GM21367 (cell line): ENCODE results near the gene ARHGAP25.
A peak's percentile ranks its signal among the peaks of the same experiment; 100 is the strongest.

Experiments
- ATAC-seq: cut with Tn5 transposase; IDR thresholded peaks from one replicate; pipeline ENCODE4 v1.9.1; 2021; ENCODE audit not compliant: unreplicated experiment

ARHGAP25 gene, protein sequence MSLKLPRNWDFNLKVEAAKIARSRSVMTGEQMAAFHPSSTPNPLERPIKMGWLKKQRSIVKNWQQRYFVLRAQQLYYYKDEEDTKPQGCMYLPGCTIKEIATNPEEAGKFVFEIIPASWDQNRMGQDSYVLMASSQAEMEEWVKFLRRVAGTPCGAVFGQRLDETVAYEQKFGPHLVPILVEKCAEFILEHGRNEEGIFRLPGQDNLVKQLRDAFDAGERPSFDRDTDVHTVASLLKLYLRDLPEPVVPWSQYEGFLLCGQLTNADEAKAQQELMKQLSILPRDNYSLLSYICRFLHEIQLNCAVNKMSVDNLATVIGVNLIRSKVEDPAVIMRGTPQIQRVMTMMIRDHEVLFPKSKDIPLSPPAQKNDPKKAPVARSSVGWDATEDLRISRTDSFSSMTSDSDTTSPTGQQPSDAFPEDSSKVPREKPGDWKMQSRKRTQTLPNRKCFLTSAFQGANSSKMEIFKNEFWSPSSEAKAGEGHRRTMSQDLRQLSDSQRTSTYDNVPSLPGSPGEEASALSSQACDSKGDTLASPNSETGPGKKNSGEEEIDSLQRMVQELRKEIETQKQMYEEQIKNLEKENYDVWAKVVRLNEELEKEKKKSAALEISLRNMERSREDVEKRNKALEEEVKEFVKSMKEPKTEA

GRCh38 chr2:68734688-68735525, at the start of gene ARHGAP25:
Gene ARHGAP25, plus strand, starts transcription at chr2:68734811. Its CDS starts 389 bp downstream, at chr2:68735200.
- peak; percentile 49 for ATAC-seq

DNA sequence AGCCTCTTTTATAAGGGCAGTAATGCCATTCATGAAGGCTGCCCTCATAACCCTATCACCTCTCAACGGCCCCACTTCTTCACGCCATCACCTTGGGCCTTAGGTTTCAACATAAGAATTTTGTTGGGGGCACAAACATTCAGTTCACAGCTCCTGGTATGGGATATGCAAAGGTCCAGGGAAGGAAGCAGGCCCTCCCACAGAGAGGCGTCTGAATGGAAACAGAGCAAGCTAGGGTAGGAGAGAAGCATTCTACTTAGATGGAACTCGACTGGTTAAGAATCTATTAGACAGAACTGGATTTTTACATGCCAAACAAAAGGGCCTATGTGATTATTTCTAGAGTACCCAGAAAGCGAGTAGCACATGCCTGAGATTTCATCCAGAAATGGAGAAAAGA, 48.4 kb upstream of the ARHGAP25 start:
- ATAC-seq = no peak

DNA sequence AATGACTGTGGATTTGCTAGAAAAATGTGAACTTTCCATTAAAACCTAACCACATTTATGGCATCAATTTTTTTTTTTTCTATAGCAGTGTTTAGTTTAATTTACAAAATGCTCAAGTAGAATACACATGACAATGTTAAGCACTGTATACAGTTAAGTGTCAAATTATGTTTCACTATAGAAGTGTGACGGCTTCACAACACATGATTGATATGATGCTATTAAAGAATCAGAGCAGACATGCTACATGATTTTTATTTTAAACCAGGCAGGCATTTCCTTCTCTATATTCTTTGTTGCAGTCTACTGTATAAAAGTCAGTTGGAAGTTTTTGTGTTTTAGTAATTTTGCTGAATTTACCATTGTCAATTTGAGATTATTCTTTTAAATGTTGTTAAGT, 47.6 kb upstream of the ARHGAP25 start:
- ATAC-seq = no peak

DNA sequence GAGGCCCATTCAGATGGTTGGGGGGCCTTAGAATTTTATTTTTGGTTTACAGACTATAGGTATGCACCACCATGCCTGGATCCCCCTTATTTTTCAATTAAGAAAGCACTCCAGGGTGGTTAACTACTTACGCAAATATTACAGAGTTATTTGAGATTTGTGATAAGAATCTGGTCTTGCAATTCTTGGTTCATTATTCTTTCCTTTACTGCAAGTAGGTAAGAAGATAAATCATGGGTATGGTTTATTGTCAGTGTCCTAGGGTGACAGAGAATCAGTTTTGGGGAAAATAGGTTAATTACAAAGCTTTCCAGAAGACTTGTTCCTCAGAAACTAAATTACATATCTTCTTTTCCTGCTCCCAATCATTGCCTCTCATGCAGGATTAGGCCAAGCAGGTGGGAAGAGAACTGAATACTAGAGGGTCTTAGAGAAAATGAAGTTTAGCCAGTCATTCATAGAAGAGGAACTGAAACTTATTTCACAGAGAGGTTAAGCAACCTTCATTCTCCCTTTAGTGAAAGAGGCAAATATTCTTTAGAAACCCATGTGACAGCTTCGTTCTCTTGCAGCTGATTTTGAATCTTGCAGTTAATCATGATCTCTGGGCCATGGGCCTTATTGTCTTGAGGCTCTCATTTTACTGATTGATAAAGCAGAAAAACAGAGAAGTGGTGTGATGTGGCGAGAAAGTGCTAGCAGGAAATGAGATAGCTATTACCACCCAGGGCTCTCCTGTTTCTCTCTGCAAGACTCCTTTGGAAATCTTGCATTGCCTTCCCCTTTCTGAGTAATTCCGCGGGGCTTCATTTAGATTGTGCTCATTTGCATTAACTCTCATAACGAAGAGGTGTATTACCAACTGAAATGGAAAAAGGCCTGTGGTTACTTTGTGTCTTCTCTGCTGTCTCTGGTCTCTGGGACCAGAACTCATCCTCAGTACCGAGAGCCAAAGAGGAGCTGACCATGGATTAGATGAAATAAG, 44.8 kb upstream of the ARHGAP25 start:
- peak; percentile 79 for ATAC-seq

DNA sequence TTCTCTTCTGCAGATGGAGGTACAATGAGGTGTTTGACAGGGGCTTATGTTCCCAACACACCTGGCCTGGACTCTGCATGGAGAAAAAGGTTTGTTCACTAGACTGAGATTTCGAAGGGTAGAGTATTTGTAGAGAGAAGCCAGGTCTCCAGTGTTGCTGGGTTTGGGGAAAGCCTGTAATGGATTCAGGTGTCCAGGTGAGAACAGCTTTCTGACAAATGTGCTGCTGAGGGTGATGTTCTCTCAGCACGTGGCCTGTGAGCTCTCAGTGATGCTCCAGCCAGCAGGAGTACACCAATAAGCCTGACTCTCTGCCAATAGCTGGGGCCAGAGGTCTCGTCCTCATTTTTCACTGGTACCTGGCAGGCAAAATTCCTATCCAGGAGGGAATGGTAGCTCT, 43.8 kb upstream of the ARHGAP25 start:
- no peak for ATAC-seq

- ATAC-seq = no peak
Observed at GRCh38 chr2:68692511-68692910, 42.1 kb upstream of the ARHGAP25 start.

GRCh38 chr2:68693951-68694350, 40.7 kb upstream of the ARHGAP25 start:
- ATAC-seq = no peak

DNA sequence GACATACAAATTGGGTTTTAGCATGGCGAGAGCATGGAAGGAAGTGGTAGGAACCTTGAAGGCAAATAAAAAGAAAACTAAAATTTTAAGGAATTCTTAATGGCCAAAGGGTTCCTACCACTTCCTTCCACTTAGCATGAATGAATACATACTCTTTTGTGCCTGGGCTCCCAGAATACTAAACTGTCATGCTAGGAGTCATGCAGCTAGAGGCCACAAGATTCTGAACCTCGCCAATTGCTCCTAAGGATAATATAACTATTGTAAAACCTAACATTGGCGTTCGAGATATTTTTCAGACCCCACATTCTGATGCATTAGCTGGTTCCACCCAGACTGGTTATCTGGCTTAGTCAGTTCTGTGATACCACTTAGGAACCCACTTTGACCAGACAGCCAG, 38.6 kb upstream of the ARHGAP25 start:
- ATAC-seq = no peak

GRCh38 chr2:68696554-68696953, 38.1 kb upstream of the ARHGAP25 start:
- no peak for ATAC-seq

DNA sequence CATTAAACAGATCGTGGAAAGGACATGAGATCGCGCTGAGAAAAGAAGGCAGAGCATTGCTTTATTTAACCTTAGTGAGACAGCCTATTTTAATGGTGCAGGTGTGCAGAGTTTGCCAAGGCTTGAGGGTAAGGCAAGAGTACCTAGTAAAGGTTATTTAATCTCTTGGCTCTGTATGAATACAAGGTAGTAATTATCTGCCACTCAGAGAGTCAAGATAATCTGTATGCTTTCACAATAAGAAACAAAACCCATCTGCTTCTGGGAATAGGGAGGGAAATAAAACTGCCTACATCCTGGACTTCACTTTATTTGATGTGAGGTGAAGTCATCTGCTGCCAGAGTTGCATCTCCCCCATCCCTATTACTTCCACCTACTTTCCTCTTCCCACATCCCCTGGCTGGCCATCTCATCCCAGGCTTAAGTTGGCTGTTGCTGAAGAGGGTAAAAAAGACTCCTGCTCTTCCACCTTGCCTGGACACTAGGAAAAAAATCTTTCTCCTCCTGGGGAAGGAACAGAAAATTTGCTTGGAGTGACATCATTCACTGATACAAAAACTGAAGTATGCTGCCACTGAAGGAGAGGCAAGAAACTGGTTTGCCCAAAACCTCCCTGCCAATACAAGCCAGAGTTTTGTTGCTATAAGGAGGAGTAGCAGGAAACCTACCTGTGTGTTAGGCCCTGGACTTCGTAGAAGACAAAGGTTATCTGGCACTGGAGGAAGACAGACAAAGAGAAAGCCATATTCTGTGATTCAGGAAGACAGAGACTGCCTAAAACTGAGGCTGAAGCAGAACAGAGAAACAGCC, 35.8 kb upstream of the ARHGAP25 start:
- no peak for ATAC-seq

DNA sequence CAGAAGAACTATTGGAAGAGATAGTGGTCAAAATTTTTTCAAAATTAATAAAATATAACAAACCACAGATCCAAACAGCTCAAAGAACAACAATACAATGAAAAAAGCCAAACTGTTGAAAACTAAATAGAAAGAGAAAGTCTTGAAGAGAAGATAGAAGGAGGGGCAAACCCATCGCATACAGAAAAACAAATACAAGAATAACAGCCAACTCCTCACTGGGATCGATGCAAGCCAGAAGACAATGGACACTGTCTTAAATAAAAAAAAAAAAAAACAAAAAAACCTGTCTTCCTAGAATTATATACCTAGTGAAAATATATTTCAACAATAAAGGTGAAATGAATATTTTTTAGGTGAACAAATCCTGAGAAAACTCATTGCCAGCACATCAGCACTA, 34.1 kb upstream of the ARHGAP25 start:
- no peak for ATAC-seq

- ATAC-seq = no peak
Observed at GRCh38 chr2:68706637-68707036, 28.0 kb upstream of the ARHGAP25 start.

- ATAC-seq = no peak
Observed at GRCh38 chr2:68708629-68709028, 26.0 kb upstream of the ARHGAP25 start.

DNA sequence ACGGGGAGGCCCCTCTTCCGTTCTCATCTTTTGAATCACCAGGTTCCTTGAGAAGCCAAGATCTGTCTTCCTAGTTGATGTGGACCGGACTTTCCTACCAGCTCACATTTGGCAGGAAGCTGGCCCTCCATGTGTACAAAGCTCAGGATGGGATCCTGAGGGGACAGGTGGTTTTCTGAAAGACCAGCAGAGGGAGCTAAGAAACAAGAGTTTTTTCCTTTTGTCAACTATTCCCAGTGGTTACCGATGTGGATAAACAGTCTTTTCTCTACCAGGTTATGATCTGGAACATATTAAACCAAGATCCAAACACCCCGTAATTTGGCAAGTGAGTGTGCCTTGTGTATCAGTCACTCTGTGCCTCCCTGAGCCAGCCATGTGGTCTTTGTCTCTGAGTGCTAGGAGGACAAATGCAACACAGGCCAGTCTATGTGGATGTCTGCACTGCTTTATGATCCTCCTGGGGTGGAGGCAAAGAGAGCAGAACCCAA, 25.1 kb upstream of the ARHGAP25 start:
- ATAC-seq = no peak

GRCh38 chr2:68710336-68710735, 24.3 kb upstream of the ARHGAP25 start:
- no peak for ATAC-seq

DNA sequence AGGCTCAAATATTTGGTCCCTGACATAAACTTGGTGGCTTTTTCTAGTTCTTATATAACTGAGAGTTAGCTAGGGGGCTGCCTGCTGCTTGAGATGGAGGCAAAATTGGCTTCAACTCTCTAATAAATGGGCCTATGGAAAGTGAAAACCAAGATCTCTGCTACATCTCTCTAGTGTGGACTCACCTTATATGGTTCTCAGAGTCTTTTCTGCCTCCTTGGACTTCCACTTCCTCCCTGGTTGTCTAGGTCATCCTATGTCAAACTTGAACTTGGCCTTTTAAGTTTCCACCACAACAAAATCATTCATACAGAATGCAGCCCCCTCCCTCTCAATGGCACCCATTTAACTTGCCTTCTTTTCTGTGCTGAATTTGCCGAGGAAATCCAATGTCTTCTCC, 23.9 kb upstream of the ARHGAP25 start:
- no peak for ATAC-seq

- ATAC-seq = peak; percentile 89
Observed at GRCh38 chr2:68714866-68715265, 19.7 kb upstream of the ARHGAP25 start.

GRCh38 chr2:68715353-68716041, 19.1 kb upstream of the ARHGAP25 start:
- ATAC-seq = peak; percentile 30
